ENCODE results near the gene ERBB4.

DNA sequence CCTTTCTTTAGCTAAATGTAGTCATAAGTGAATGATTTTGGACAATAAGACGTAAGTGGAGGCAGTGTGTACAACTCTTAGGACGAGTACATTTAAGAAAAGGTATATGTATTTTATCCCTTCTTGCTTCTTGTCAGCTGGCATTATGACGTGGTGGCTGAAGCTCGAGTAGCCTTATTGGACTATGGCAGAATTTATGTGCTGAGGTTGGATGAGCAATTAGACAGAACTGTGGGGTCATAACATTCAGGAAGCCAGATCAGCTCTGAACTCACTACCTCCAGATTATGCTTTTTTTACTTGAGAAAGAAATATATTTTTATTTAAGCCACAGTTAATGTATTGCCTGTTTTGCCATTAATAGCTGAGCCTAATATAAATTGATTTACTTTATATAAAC is 661.5 kb downstream of the ERBB4 start:
- TF ChIP-seq CTCF (IDR thresholded peaks at IDR 0.05 in 4 of 5, conservative IDR thresholded peaks at IDR 0.05 in 1 of 5) (no peak), POLR2A (IDR thresholded peaks at IDR 0.05) (no peak)

Data from gastrocnemius medialis (tissue), 4 donors.